Sigmoid colon (tissue), 4 donors: ENCODE measurements around the gene KNDC1.

Experiments used
- POLR2AphosphoS5 ChIP-seq, 4 donors: sonication (generic); formaldehyde crosslinking; IDR thresholded peaks; one replicate each; pipeline ENCODE4 v1.6.1; 2017; ENCODE audit warnings: antibody characterized with exemption in 4 of 4
- TF ChIP-seq, protein P1 (sequence below), 4 experiments: fragments of 450-650 bp in 3 of 4; fragments of 200-600 bp in 1 of 4; IDR thresholded peaks; one replicate each; pipeline ENCODE4 v1.5.1; 2016 to 2019; ENCODE audit warnings: antibody characterized with exemption in 4 of 4, mild to moderate bottlenecking in 3 of 4, moderate library complexity in 2 of 4

DNA sequence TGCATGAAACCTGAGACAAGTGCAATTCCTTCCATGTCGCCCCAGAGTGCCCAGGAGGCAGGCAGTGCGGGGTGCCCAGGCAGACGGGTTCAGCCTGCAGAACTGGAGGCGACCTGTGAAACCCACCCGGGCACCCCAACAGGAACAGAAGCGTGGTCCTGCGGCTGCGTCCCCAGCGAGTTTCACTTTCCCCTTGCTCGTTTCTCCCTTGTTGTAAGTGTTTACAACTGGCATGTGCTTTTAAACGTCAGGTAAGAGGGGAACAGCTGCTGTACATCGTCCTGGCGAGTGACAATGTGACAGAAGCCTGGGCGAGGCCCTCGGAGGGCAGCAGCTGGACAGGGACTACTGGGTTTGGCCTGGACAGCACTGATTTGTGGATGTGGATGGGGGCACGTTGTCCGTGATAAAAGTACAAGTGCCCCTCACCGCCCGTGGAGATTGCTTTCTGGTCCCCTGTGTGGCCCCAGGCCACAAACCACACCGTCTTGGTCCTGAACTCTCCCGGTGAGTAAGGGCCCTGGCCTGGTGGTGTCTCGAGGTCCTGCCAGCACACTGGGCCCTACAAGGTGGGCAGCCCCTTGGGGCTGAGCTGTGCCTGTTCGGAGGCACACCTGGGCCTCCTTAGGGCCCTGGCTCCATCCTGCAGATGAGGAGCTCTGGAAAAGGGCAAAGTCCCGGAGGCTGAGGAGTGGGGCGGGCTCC, 81.6 kb downstream of the KNDC1 start:
- TF ChIP-seq, protein P1, sequence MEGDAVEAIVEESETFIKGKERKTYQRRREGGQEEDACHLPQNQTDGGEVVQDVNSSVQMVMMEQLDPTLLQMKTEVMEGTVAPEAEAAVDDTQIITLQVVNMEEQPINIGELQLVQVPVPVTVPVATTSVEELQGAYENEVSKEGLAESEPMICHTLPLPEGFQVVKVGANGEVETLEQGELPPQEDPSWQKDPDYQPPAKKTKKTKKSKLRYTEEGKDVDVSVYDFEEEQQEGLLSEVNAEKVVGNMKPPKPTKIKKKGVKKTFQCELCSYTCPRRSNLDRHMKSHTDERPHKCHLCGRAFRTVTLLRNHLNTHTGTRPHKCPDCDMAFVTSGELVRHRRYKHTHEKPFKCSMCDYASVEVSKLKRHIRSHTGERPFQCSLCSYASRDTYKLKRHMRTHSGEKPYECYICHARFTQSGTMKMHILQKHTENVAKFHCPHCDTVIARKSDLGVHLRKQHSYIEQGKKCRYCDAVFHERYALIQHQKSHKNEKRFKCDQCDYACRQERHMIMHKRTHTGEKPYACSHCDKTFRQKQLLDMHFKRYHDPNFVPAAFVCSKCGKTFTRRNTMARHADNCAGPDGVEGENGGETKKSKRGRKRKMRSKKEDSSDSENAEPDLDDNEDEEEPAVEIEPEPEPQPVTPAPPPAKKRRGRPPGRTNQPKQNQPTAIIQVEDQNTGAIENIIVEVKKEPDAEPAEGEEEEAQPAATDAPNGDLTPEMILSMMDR (IDR thresholded peaks at IDR 0.05), result no peak
- no peak for TF ChIP-seq POLR2AphosphoS5 (IDR thresholded peaks at IDR 0.05)
